ENCODE data around the gene TATDN2. TPM values are rescaled to one million over a fixed set of nuclear protein-coding genes. Genes with fewer than 3 reads are reported as not detected.
A peak's percentile ranks its signal among the peaks of the same experiment; 100 is the strongest.

Gene TATDN2
- polyA plus RNA-seq, 1 of the 3 experiments (the other 2 are of a cell fraction), result 14.7 TPM

- H3K79me2 ChIP-seq (ENCODE audit: insufficient read depth), result no peaks in the 10 kb centered on the region
- H4K20me1 ChIP-seq (ENCODE audit: insufficient read depth), result no peaks in the 10 kb centered on the region
- no peak for DNase-seq
These were observed 9.7 kb upstream of the TATDN2 start for GRCh38 chr3:10238345-10239183.

DNA sequence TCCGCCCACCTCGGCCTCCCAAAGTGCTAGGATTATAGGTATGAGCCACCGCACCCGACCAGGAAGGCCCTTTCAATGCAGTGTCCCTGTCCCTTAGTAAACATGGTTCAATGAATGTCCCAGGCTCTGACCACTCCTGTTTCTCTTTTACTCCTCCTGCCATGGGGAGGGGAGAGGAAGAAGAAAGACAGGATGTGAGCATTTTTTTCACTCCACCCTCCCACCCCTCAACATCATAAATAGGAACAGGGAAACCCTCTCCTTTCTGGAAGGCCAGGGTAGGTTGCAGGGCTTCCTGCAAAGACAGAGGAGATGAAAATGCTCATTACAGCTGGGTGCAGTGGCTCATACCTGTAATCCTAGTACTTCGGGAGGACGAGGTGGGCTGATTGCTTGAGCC is 7.5 kb upstream of the TATDN2 start:
- no peak overlapping the region for H3K4me3 ChIP-seq (ENCODE audit: low read depth in 2 of 2, low read length in 1 of 2)
- 90% methylated on average over 6 of the region's 6 CpGs for WGBS (ENCODE audit: low lambda C conversion rate)
- ChIA-PET CTCF (no interaction called here), POLR2A (no interaction called here)
- no peak overlapping the region for H3K4me2 ChIP-seq
- H3F3A ChIP-seq (replicated peaks; ENCODE audit: insufficient read depth), result peaks cover 9% of the 10 kb centered on the region
- no peak for DNase-seq
- no peaks in the 10 kb centered on the region for H3K9me2 ChIP-seq
- H3K9me3 ChIP-seq, result peaks cover 10% of the 10 kb centered on the region; the same call in 1 of the 2 replicates
- TF ChIP-seq POLR2AphosphoS5 (IDR thresholded peaks at IDR 0.05; ENCODE audit: low read depth, low read length) (no peak), FOXJ3 (CRISPR knock-in tag; IDR thresholded peaks at IDR 0.05) (no peak), MEF2A (IDR thresholded peaks at IDR 0.05; ENCODE audit: borderline replicate concordance, low read depth) (no peak), SIN3A (IDR thresholded peaks at IDR 0.05; ENCODE audit: borderline replicate concordance, low read depth, low read length) (no peak), TCF12 (IDR thresholded peaks at IDR 0.05) (no peak), TEAD4 (IDR thresholded peaks at IDR 0.05; ENCODE audit: borderline replicate concordance, insufficient read depth) (no peak), NFIC (IDR thresholded peaks at IDR 0.05; ENCODE audit: borderline replicate concordance) (no peak), RAD21 (IDR thresholded peaks at IDR 0.05; ENCODE audit: low read length) (no peak), RFX5 (IDR thresholded peaks at IDR 0.05; ENCODE audit: low read length) (no peak), RCOR1 (IDR thresholded peaks at IDR 0.05; ENCODE audit: low read length) (no peak), PBX3 (IDR thresholded peaks at IDR 0.05) (no peak), GATA2 (CRISPR knock-in tag; IDR thresholded peaks at IDR 0.05) (no peak)
- TF ChIP-seq, protein P1, sequence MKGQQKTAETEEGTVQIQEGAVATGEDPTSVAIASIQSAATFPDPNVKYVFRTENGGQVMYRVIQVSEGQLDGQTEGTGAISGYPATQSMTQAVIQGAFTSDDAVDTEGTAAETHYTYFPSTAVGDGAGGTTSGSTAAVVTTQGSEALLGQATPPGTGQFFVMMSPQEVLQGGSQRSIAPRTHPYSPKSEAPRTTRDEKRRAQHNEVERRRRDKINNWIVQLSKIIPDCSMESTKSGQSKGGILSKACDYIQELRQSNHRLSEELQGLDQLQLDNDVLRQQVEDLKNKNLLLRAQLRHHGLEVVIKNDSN (IDR thresholded peaks at IDR 0.05; ENCODE audit: borderline replicate concordance, low read depth), result no peak
- TF ChIP-seq, protein P2, sequence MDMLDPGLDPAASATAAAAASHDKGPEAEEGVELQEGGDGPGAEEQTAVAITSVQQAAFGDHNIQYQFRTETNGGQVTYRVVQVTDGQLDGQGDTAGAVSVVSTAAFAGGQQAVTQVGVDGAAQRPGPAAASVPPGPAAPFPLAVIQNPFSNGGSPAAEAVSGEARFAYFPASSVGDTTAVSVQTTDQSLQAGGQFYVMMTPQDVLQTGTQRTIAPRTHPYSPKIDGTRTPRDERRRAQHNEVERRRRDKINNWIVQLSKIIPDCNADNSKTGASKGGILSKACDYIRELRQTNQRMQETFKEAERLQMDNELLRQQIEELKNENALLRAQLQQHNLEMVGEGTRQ (IDR thresholded peaks at IDR 0.05; ENCODE audit: borderline replicate concordance, low read depth, low read length), result no peak
- TF ChIP-seq, protein P3, sequence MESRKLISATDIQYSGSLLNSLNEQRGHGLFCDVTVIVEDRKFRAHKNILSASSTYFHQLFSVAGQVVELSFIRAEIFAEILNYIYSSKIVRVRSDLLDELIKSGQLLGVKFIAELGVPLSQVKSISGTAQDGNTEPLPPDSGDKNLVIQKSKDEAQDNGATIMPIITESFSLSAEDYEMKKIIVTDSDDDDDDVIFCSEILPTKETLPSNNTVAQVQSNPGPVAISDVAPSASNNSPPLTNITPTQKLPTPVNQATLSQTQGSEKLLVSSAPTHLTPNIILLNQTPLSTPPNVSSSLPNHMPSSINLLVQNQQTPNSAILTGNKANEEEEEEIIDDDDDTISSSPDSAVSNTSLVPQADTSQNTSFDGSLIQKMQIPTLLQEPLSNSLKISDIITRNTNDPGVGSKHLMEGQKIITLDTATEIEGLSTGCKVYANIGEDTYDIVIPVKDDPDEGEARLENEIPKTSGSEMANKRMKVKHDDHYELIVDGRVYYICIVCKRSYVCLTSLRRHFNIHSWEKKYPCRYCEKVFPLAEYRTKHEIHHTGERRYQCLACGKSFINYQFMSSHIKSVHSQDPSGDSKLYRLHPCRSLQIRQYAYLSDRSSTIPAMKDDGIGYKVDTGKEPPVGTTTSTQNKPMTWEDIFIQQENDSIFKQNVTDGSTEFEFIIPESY (IDR thresholded peaks at IDR 0.05; ENCODE audit: borderline replicate concordance, low read depth), result no peak
- no peak overlapping the region for H2AFZ ChIP-seq (ENCODE audit: low read depth)
- no peak overlapping the region for H3K9ac ChIP-seq
- H3K36me3 ChIP-seq (replicated peaks in 1 of 2; ENCODE audit: control insufficient read depth in 1 of 2, insufficient read depth in 2 of 2, low read length in 1 of 2), result peaks cover 0 to 48% of the 10 kb centered on the region in 2 experiments
- H3K79me2 ChIP-seq (ENCODE audit: insufficient read depth), result no peaks in the 10 kb centered on the region
- no peak overlapping the region for H3K27ac ChIP-seq (ENCODE audit: low read depth in 2 of 2, low read length in 1 of 2)
- no peaks in the 10 kb centered on the region for H4K20me1 ChIP-seq (ENCODE audit: insufficient read depth)
- H3K27me3 ChIP-seq (ENCODE audit: insufficient read depth), result no peaks in the 10 kb centered on the region
- H3K4me1 ChIP-seq (ENCODE audit: control insufficient read depth in 1 of 2, insufficient read depth in 2 of 2, low read depth in 1 of 2, low read length in 1 of 2), result no peaks in the 10 kb centered on the region

More at GRCh38 chr3:10238345-10239183, 9.7 kb upstream of the TATDN2 start:
- CTCF ChIA-PET, result no interaction called here
- no peak for TF ChIP-seq TEAD4 (IDR thresholded peaks at IDR 0.05; ENCODE audit: borderline replicate concordance, insufficient read depth)
- TF ChIP-seq, protein P1 (IDR thresholded peaks at IDR 0.05; ENCODE audit: borderline replicate concordance, low read depth), result peak; percentile 26; the same call in 1 of the 2 replicates
- H3K4me1 ChIP-seq (ENCODE audit: control insufficient read depth in 1 of 2, insufficient read depth in 2 of 2, low read depth in 1 of 2, low read length in 1 of 2), result no peaks in the 10 kb centered on the region
- peaks cover 5% of the 10 kb centered on the region for H3F3A ChIP-seq (replicated peaks; ENCODE audit: insufficient read depth)
- H3K9me3 ChIP-seq, result no peaks in the 10 kb centered on the region
- no peak overlapping the region for H3K9ac ChIP-seq
- H3K4me3 ChIP-seq (ENCODE audit: low read depth in 2 of 2, low read length in 1 of 2), result no peak overlapping the region
- H3K9me2 ChIP-seq, result no peaks in the 10 kb centered on the region
- peaks cover 0 to 31% of the 10 kb centered on the region in 2 experiments for H3K36me3 ChIP-seq (replicated peaks in 1 of 2; ENCODE audit: control insufficient read depth in 1 of 2, insufficient read depth in 2 of 2, low read length in 1 of 2)
- POLR2A ChIA-PET, result no interaction called here
- 91% methylated on average over 14 of the region's 15 CpGs for WGBS (ENCODE audit: low lambda C conversion rate)
- no peak overlapping the region for H2AFZ ChIP-seq (ENCODE audit: low read depth)
- no peaks in the 10 kb centered on the region for H3K27me3 ChIP-seq (ENCODE audit: insufficient read depth)
- no peak overlapping the region for H3K4me2 ChIP-seq
- H3K27ac ChIP-seq (ENCODE audit: low read depth in 2 of 2, low read length in 1 of 2), result no peak overlapping the region

Data from SK-N-SH (cell line).